Central memory CD8-positive, alpha-beta T cell (primary cell): Measurements from ENCODE around the gene RPL36.
"Not testable (repeated sequence)": the region's sequence is repeated elsewhere in the genome, so short reads cannot be mapped to it uniquely, and the experiment has no call there.

Experiments used
- ATAC-seq: fragments of 150-1000 bp; cut with Tn5 transposase; replicated peaks from 2 replicates; pipeline ENCODE4 v1.10.0; 2022; ENCODE audit warnings: mild to moderate bottlenecking, moderate FRiP score, moderate number of reproducible peaks; ENCODE audit not compliant: poor library complexity, severe bottlenecking; ENCODE audit errors: extremely low read depth
- DNase-seq, 2 donors: peaks; one replicate each; pipeline ENCODE4 v3.0.0; 2021; ENCODE audit warnings: low spot score in 2 of 2
- H3K27ac Mint-ChIP-seq: one replicate; pipeline ENCODE4 v1.8.0; 2022; ENCODE audit warnings: low read depth, mild to moderate bottlenecking, moderate library complexity, mixed read lengths
- H3K27me3 Mint-ChIP-seq: one replicate; pipeline ENCODE4 v1.8.0; 2022; ENCODE audit warnings: mixed read lengths
- H3K36me3 Mint-ChIP-seq: one replicate; pipeline ENCODE4 v1.8.0; 2022; ENCODE audit warnings: mild to moderate bottlenecking, moderate library complexity, mixed read lengths; ENCODE audit not compliant: insufficient read depth
- H3K4me1 Mint-ChIP-seq: one replicate; pipeline ENCODE4 v1.8.0; 2022; ENCODE audit warnings: mixed read lengths
- H3K4me3 Mint-ChIP-seq: one replicate; pipeline ENCODE4 v1.8.0; 2022; ENCODE audit warnings: mild to moderate bottlenecking, moderate library complexity, mixed read lengths
- H3K9me3 Mint-ChIP-seq: one replicate; pipeline ENCODE4 v1.8.0; 2022; ENCODE audit warnings: mixed read lengths

Gene RPL36

GRCh38 chr19:5727453-5728050 is 37.5 kb downstream of the RPL36 start:
- DNase-seq (no peak), ATAC-seq (no peak)
- H3K27ac Mint-ChIP-seq: no peak overlapping the region
- no peak overlapping the region for H3K4me3 Mint-ChIP-seq
- H3K4me1 Mint-ChIP-seq: no peaks in the 10 kb centered on the region
- H3K9me3 Mint-ChIP-seq: no peaks in the 10 kb centered on the region
- peaks cover 12% of the 10 kb centered on the region for H3K27me3 Mint-ChIP-seq
- peaks cover 1% of the 10 kb centered on the region for H3K36me3 Mint-ChIP-seq

GRCh38 chr19:5733172-5733571 is 43.1 kb downstream of the RPL36 start:
- H3K36me3 Mint-ChIP-seq, H3K4me3 Mint-ChIP-seq, ATAC-seq, H3K4me1 Mint-ChIP-seq, H3K27ac Mint-ChIP-seq, H3K9me3 Mint-ChIP-seq, DNase-seq: not testable (repeated sequence)
- H3K27me3 Mint-ChIP-seq: peaks cover 20% of the 10 kb centered on the region

- Mint-ChIP-seq H3K27ac (no peak overlapping the region), H3K36me3 (peaks cover 9% of the 10 kb centered on the region), H3K27me3 (peaks cover 13% of the 10 kb centered on the region), H3K4me3 (no peak overlapping the region), H3K9me3 (no peaks in the 10 kb centered on the region), H3K4me1 (no peaks in the 10 kb centered on the region)
- ATAC-seq: no peak
- DNase-seq: no peak
Observed at GRCh38 chr19:5738423-5738822, 48.3 kb downstream of the RPL36 start.
